Endometrium (tissue), 2 donors: Measurements from ENCODE around the gene FADS2.

ENCODE experiments used
- FAIRE-seq: peaks from 2 replicates; lab custom pipeline; 2012; peaks lifted over from hg19 to GRCh38; lab: Jason Lieb, UNC
- donor health status: control.
- donor health status: control.

FADS2 gene

GRCh38 chr11:61888590-61888989 lies 60.5 kb downstream of the FADS2 start:
- no peak for FAIRE-seq

GRCh38 chr11:61889831-61890230 lies 61.7 kb downstream of the FADS2 start:
- FAIRE-seq: no peak

GRCh38 chr11:61890529-61891330 lies 62.6 kb downstream of the FADS2 start:
- FAIRE-seq: no peak

- FAIRE-seq: no peak
Observed at GRCh38 chr11:61891331-61892084, 63.4 kb downstream of the FADS2 start, which contains the start of gene FADS3. TSS of gene FADS3 (minus strand) at chr11:61891545. CDS start at chr11:61891381, 164 bp downstream.

GRCh38 chr11:61892085-61892370 lies 63.9 kb downstream of the FADS2 start:
- no peak for FAIRE-seq

- no peak for FAIRE-seq
Observed at GRCh38 chr11:61893981-61894380, 65.9 kb downstream of the FADS2 start.

- FAIRE-seq: no peak
Observed at GRCh38 chr11:61895046-61895717, 67.1 kb downstream of the FADS2 start.

- FAIRE-seq: no peak
Observed at GRCh38 chr11:61895718-61896059, 67.6 kb downstream of the FADS2 start.

GRCh38 chr11:61896665-61897386 lies 68.7 kb downstream of the FADS2 start:
- no peak for FAIRE-seq

- FAIRE-seq: no peak
Observed at GRCh38 chr11:61897387-61898246, 69.5 kb downstream of the FADS2 start.

GRCh38 chr11:61898247-61898582 lies 70.1 kb downstream of the FADS2 start:
- FAIRE-seq: no peak

- FAIRE-seq: no peak
Observed at GRCh38 chr11:61899146-61899841, 71.2 kb downstream of the FADS2 start.

GRCh38 chr11:61900251-61900650 lies 72.2 kb downstream of the FADS2 start:
- no peak for FAIRE-seq

GRCh38 chr11:61901397-61901796 lies 73.3 kb downstream of the FADS2 start:
- FAIRE-seq: no peak

- FAIRE-seq: no peak
Observed at GRCh38 chr11:61902313-61902712, 74.2 kb downstream of the FADS2 start.

- FAIRE-seq: no peak
Observed at GRCh38 chr11:61903845-61904244, 75.7 kb downstream of the FADS2 start.

- no peak for FAIRE-seq
Observed at GRCh38 chr11:61904539-61905048, 76.5 kb downstream of the FADS2 start.

GRCh38 chr11:61905067-61905696 lies 77.1 kb downstream of the FADS2 start:
- FAIRE-seq: no peak

GRCh38 chr11:61905801-61906521 lies 77.9 kb downstream of the FADS2 start:
- no peak for FAIRE-seq

- no peak for FAIRE-seq
Observed at GRCh38 chr11:61906522-61906909, 78.4 kb downstream of the FADS2 start.
